GM12878 (cell line): ENCODE data around the gene ENPP6. TPM values are rescaled to one million over a fixed set of nuclear protein-coding genes. Genes with fewer than 3 reads are reported as not detected.

Experiments
- ATAC-seq: fragments of 200-7000 bp; cut with Tn5 transposase; 3 replicates; pipeline ENCODE4 v1.9.1; 2020; ENCODE audit warnings: mild to moderate bottlenecking, moderate library complexity
- BruUV-seq: library from RNA; stranded (reverse); fragments of 400-500 nt; replicated peaks from 2 replicates; lab custom pipeline; 2021; lab: Mats Ljungman, UMichigan
- CTCF ChIA-PET: fragments of 300-600 bp; sonication (Branson Sonifier 250); formaldehyde crosslinking; extraction: SDS; loops from one replicate; lab custom pipeline; 2021; ENCODE audit warnings: inconsistent platforms; lab: Yijun Ruan, JAX
- POLR2A ChIA-PET: fragments of 350-600 bp; formaldehyde crosslinking; extraction: SDS; loops from one replicate; lab custom pipeline; 2021; ENCODE audit warnings: inconsistent platforms; lab: Charles Lee
- RAD21 ChIA-PET: fragments of 300-600 bp; sonication (Branson Sonifier 250); formaldehyde crosslinking; loops from one replicate; lab custom pipeline; 2023; ENCODE audit warnings: antibody characterized with exemption; ENCODE audit not compliant: unreplicated experiment; lab: Charles Lee
- SMC1A ChIA-PET: fragments of 300-600 bp; sonication (Branson Sonifier 250); formaldehyde crosslinking; loops from one replicate; lab custom pipeline; 2023; ENCODE audit not compliant: unreplicated experiment, uncharacterized antibody; lab: Charles Lee
- DNase-seq: peaks from one replicate; pipeline ENCODE4 v3.0.0-alpha.2; 2011; ENCODE audit warnings: low read depth, low spot score
- FAIRE-seq: peaks from 3 replicates; lab custom pipeline; 2011; peaks lifted over from hg19 to GRCh38; lab: Jason Lieb, UNC
- H2AFZ ChIP-seq: 2 replicates; pipeline ENCODE4 v1.6.0; 2011; ENCODE audit warnings: low read depth, low read length, control low read depth; ENCODE audit not compliant: control insufficient read depth
- H3K27ac ChIP-seq: 2 replicates; pipeline ENCODE4 v1.5.1; 2011; ENCODE audit warnings: control low read depth; ENCODE audit not compliant: control insufficient read depth, insufficient read depth
- H3K27me3 ChIP-seq, 2 experiments: replicated peaks in 1 of 2; 2 replicates each; pipeline versions ENCODE4 v1.6.0 to v1.6.1; 2011; ENCODE audit warnings: low read length in 1 of 2; ENCODE audit not compliant: control insufficient read depth in 2 of 2, insufficient read depth in 2 of 2
- H3K36me3 ChIP-seq, 2 experiments: 2 replicates each; pipeline ENCODE4 v1.5.1; 2011; ENCODE audit warnings: low read length in 1 of 2; ENCODE audit not compliant: control insufficient read depth in 2 of 2, insufficient read depth in 2 of 2
- H3K4me1 ChIP-seq: 2 replicates; pipeline ENCODE4 v1.6.1; 2011; ENCODE audit warnings: mild to moderate bottlenecking, low read length, moderate library complexity, mixed read lengths; ENCODE audit not compliant: control insufficient read depth, insufficient read depth
- H3K4me2 ChIP-seq: 2 replicates; pipeline ENCODE4 v1.6.0; 2011; ENCODE audit warnings: control low read depth; ENCODE audit not compliant: control insufficient read depth, insufficient read depth
- H3K4me3 ChIP-seq: fragments of 200-600 bp; sonication (generic); 2 replicates; pipeline ENCODE4 v1.5.1; 2016
- H3K79me2 ChIP-seq: 2 replicates; pipeline ENCODE4 v1.6.0; 2011; ENCODE audit warnings: low read length; ENCODE audit not compliant: control insufficient read depth, insufficient read depth
- H3K9ac ChIP-seq: 2 replicates; pipeline ENCODE4 v1.8.0; 2011; ENCODE audit warnings: low read length, control low read depth, mixed read lengths; ENCODE audit not compliant: control insufficient read depth, insufficient read depth
- H3K9me3 ChIP-seq: replicated peaks from 3 replicates; pipeline ENCODE4 v1.5.1; 2011; ENCODE audit warnings: mild to moderate bottlenecking, low read length; ENCODE audit not compliant: control insufficient read depth, insufficient read depth
- H4K20me1 ChIP-seq: 2 replicates; pipeline ENCODE4 v1.6.0; 2011; ENCODE audit not compliant: control insufficient read depth, insufficient read depth
- ATF7 ChIP-seq: fragments of 450-650 bp; IDR thresholded peaks from 2 replicates; pipeline ENCODE4 v1.6.1; 2016; ENCODE audit warnings: low read depth, mild to moderate bottlenecking
- BACH1 ChIP-seq: fragments of 450-650 bp; IDR thresholded peaks from 2 replicates; pipeline ENCODE4 v1.6.1; 2017; ENCODE audit warnings: mild to moderate bottlenecking, borderline replicate concordance
- CHD4 ChIP-seq: fragments of 200-600 bp; sonication (generic); IDR thresholded peaks from 2 replicates; pipeline ENCODE4 v1.6.1; 2016; ENCODE audit warnings: mild to moderate bottlenecking
- CREB1 ChIP-seq: IDR thresholded peaks from 2 replicates; pipeline ENCODE4 v1.6.1; 2012; ENCODE audit warnings: low read depth, mild to moderate bottlenecking, inconsistent platforms
- ESRRA ChIP-seq: IDR thresholded peaks from 2 replicates; pipeline ENCODE4 v1.6.1; 2012; ENCODE audit warnings: mild to moderate bottlenecking, low read length, improper control_type of control experiment
- JUNB ChIP-seq: IDR thresholded peaks from 2 replicates; pipeline ENCODE4 v1.6.1; 2016; ENCODE audit warnings: antibody characterized with exemption, mild to moderate bottlenecking
- MEF2B ChIP-seq: fragments of 450-650 bp; IDR thresholded peaks from 2 replicates; pipeline ENCODE4 v1.6.1; 2018; ENCODE audit warnings: mild to moderate bottlenecking, moderate library complexity; ENCODE audit not compliant: partially characterized antibody, poor library complexity, severe bottlenecking
- NFIC ChIP-seq: IDR thresholded peaks from 2 replicates; pipeline ENCODE4 v1.6.1; 2012; ENCODE audit warnings: low read depth, mild to moderate bottlenecking, inconsistent platforms, low read length, moderate library complexity
- WGBS: methylation state at CpG from one replicate; pipeline ENCODE4 v1.1.6; 2016; ENCODE audit warnings: low lambda C conversion rate; ENCODE audit not compliant: insufficient replicate concordance, insufficient coverage; ENCODE audit errors: missing lambda C conversion rate; 5-methylcytosine and 5-hydroxymethylcytosine counted together
- in situ Hi-C: fragments of 300-500 bp; cut with MboI; formaldehyde crosslinking; loops from 9 replicates; pipeline ENCODE4 v1.14.3; 2018; ENCODE audit warnings: mixed read lengths
- intact Hi-C: fragments of 100-400 bp; cut with micrococcal nuclease; formaldehyde crosslinking; loops from one replicate; pipeline ENCODE4 v1.14.2; 2022; ENCODE audit not compliant: unreplicated experiment
- polyA plus RNA-seq, 11 experiments: library from polyadenylated mRNA; depleted of rRNA in 4 of 11; unstranded in 6 of 11; stranded (reverse) in 5 of 11; fragments of >200 nt; fragmentation: Nextera tagmentation in 4 of 11; fragmentation: Illumina TruSeq in 1 of 11; extraction: Ambion mirVana in 4 of 11; extraction: Trizol in 1 of 11; gene quantifications; 1 replicate in 1 of 11; 2 replicates in 10 of 11; pipeline versions ENCODE4 v1.2.1 to v1.2.3, GENCODE V29; 2011 to 2016; ENCODE audit warnings: inconsistent platforms in 2 of 11, missing spikeins in 2 of 11, low read depth in 1 of 11
- total RNA-seq, 4 experiments: library from RNA; depleted of rRNA in 3 of 4; stranded (reverse); fragments of >200 nt in 3 of 4; fragmentation: Illumina TruSeq in 1 of 4; extraction: Trizol in 1 of 4; gene quantifications; 2 replicates each; pipeline versions ENCODE4 v1.2.1 to v1.2.3, GENCODE V29; 2013 to 2021
- TF ChIP-seq, protein P1 (sequence below): fragments of 450-650 bp; formaldehyde crosslinking; IDR thresholded peaks from 2 replicates; pipeline ENCODE4 v1.4.0; 2020; ENCODE audit warnings: mild to moderate bottlenecking, moderate library complexity
- TF ChIP-seq, protein P2 (sequence below): IDR thresholded peaks from 2 replicates; pipeline ENCODE4 v1.6.1; 2012; ENCODE audit warnings: low read length, inconsistent platforms

Gene ENPP6
- total and polyA plus RNA-seq, 10 of the 15 experiments (the other 5 are each of a cell fraction or from before 2014, with no cell fraction given): 0.04 to 1.0 (median 0.44) TPM; not detected in 1

DNA sequence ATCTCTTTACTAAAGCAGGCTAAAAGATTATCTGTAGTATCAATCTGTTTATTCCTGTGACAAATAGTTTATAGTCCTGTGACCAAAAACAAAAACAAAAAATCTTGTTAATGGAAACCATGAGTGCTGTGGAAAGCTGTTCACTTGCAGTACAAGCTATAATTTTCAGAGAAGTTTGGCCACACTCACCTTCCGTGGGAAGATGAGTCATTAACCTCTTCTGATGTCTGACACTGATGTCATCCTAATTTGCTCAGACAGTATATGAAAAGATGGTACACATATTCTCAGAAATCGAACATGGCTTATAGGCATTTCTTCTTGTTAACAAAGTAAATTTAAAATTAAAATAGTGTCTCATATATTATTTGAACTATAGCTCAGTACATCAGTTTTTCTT lies 19.9 kb upstream of the ENPP6 start:
- Histone ChIP-seq H3K27ac (no peak overlapping the region), H3K27me3 (no peaks in the 10 kb centered on the region), H3K4me2 (no peak overlapping the region), H2AFZ (no peak overlapping the region), H3K36me3 (no peaks in the 10 kb centered on the region), H3K4me1 (no peaks in the 10 kb centered on the region), H3K4me3 (no peak overlapping the region), H4K20me1 (no peaks in the 10 kb centered on the region), H3K9ac (no peak overlapping the region), H3K79me2 (no peaks in the 10 kb centered on the region)
- FAIRE-seq (no peak), ATAC-seq (peak; percentile 71), DNase-seq (no peak)
- ChIA-PET SMC1A (interaction anchor here (0.8 kb wide), 1 partner anchor 10 kb away, joined by 3 read pairs; no protein-coding TSS in a partner anchor), POLR2A (interaction anchor here (0.6 kb wide), 1 partner anchor 544 kb away, joined by 3 read pairs; no protein-coding TSS in a partner anchor), CTCF (interaction anchor here (1.2 to 1.5 kb wide), 3 partner anchors 10 to 72 kb away, joined by 3 to 4 read pairs (median 3); no protein-coding TSS in a partner anchor), RAD21 (no interaction called here)
- in situ Hi-C loops: no loop called here
- BruUV-seq: no TSS peak
- intact Hi-C loops: no loop called here
- WGBS: 22% methylated on average over 2 of the region's 2 CpGs
- TF ChIP-seq JUNB (peak; percentile 55), NFIC (no peak), MEF2B (no peak), ATF7 (peak; percentile 70), BACH1 (no peak), CREB1 (0 out of 2 replicates have a peak, but pooled peaks have one; percentile 38), CHD4 (no peak), ESRRA (no peak)
- TF ChIP-seq, protein P1, sequence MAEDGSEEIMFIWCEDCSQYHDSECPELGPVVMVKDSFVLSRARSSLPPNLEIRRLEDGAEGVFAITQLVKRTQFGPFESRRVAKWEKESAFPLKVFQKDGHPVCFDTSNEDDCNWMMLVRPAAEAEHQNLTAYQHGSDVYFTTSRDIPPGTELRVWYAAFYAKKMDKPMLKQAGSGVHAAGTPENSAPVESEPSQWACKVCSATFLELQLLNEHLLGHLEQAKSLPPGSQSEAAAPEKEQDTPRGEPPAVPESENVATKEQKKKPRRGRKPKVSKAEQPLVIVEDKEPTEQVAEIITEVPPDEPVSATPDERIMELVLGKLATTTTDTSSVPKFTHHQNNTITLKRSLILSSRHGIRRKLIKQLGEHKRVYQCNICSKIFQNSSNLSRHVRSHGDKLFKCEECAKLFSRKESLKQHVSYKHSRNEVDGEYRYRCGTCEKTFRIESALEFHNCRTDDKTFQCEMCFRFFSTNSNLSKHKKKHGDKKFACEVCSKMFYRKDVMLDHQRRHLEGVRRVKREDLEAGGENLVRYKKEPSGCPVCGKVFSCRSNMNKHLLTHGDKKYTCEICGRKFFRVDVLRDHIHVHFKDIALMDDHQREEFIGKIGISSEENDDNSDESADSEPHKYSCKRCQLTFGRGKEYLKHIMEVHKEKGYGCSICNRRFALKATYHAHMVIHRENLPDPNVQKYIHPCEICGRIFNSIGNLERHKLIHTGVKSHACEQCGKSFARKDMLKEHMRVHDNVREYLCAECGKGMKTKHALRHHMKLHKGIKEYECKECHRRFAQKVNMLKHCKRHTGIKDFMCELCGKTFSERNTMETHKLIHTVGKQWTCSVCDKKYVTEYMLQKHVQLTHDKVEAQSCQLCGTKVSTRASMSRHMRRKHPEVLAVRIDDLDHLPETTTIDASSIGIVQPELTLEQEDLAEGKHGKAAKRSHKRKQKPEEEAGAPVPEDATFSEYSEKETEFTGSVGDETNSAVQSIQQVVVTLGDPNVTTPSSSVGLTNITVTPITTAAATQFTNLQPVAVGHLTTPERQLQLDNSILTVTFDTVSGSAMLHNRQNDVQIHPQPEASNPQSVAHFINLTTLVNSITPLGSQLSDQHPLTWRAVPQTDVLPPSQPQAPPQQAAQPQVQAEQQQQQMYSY: no peak
- TF ChIP-seq, protein P2, sequence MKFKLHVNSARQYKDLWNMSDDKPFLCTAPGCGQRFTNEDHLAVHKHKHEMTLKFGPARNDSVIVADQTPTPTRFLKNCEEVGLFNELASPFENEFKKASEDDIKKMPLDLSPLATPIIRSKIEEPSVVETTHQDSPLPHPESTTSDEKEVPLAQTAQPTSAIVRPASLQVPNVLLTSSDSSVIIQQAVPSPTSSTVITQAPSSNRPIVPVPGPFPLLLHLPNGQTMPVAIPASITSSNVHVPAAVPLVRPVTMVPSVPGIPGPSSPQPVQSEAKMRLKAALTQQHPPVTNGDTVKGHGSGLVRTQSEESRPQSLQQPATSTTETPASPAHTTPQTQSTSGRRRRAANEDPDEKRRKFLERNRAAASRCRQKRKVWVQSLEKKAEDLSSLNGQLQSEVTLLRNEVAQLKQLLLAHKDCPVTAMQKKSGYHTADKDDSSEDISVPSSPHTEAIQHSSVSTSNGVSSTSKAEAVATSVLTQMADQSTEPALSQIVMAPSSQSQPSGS: peak; percentile 85
- TF ChIP-seq, all 136 proteins: peak for 4
- H3K9me3 ChIP-seq: no peaks in the 10 kb centered on the region
